ENCODE results near the gene PARP3. TPM values are rescaled to one million over a fixed set of nuclear protein-coding genes. Genes with fewer than 3 reads are reported as not detected.

Gene PARP3
- polyA plus RNA-seq, 1 experiment: 33.0 TPM

DNA sequence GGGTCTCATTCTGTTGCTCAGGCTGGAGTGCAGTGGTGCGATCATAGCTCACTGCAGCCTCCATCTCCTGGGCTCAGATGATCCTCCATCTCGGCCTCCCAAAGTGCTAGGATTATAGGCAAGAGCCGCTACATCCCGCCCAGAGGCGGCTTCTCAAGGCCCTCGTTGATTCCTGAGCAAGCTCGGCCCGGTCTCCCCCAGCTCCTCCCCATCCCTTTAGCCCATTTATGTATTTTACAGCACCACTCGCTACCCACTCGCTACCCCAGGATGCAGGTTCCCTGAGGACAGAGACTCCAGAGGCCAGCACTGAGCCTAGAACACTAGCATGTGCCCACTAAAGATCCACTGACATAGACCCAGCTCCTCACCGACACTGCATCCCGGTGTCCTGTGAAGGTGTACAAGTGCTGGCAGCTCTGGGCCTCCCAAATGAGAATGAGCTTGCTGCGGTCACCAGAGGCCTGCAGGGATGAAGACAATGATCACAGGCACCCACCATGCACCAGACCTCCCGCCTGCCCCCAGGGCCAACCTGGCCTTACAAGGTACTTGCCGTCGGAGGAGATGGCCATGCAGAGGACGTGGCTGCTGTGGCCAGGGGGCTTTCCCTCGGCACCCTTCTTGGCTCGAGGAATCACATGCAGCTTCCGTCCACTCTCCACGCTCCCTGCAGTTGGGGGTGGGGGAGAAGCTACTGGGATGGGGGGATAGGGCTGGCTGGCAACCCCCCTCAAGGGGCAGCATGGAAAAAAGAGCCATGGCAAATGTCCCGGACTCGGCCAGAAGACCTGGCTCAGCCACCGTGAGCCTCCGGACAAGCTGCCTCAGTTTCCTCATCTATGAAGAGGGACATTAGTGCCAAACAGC lies 6.0 kb upstream of the PARP3 start:
- Histone ChIP-seq H3K27me3 (ENCODE audit: control insufficient read depth, insufficient read depth, low read length) (no peaks in the 10 kb centered on the region), H3K4me3 (ENCODE audit: low read depth, low read length) (no peak overlapping the region), H3K36me3 (ENCODE audit: control insufficient read depth, insufficient read depth, low read length) (peaks cover 39% of the 10 kb centered on the region)
- ChIA-PET POLR2A (no interaction called here), CTCF (interaction anchor here (3.3 kb wide), 1 partner anchor 38 kb away, joined by 10 read pairs; the partner anchor contains the start of gene ABHD14B)
- no peak for DNase-seq (ENCODE audit: low read depth)
- TF ChIP-seq, protein P1, sequence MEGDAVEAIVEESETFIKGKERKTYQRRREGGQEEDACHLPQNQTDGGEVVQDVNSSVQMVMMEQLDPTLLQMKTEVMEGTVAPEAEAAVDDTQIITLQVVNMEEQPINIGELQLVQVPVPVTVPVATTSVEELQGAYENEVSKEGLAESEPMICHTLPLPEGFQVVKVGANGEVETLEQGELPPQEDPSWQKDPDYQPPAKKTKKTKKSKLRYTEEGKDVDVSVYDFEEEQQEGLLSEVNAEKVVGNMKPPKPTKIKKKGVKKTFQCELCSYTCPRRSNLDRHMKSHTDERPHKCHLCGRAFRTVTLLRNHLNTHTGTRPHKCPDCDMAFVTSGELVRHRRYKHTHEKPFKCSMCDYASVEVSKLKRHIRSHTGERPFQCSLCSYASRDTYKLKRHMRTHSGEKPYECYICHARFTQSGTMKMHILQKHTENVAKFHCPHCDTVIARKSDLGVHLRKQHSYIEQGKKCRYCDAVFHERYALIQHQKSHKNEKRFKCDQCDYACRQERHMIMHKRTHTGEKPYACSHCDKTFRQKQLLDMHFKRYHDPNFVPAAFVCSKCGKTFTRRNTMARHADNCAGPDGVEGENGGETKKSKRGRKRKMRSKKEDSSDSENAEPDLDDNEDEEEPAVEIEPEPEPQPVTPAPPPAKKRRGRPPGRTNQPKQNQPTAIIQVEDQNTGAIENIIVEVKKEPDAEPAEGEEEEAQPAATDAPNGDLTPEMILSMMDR (IDR thresholded peaks at IDR 0.05; ENCODE audit: insufficient read depth, low read depth, low read length): no peak

DNA sequence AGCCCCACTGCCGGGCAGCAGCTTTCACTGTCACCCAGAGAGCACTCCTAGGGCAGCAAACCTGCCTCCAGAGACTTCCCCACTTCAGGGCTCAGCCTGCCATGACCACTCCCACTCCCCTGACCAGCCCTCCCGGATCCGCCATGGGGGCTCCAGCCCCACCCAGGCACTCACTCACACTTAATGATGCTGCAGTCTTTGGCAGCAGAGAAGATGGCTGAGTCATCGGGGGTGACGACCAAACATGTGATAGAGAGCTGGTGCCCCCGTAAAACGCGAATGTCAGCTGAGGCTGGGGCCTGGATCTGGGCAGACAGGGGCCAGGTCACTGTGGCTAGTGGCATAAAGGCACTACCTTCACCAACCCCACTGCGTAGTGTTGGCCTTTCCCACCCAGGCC lies 5.1 kb upstream of the PARP3 start:
- Histone ChIP-seq H3K27me3 (ENCODE audit: control insufficient read depth, insufficient read depth, low read length) (no peaks in the 10 kb centered on the region), H3K36me3 (ENCODE audit: control insufficient read depth, insufficient read depth, low read length) (peaks cover 39% of the 10 kb centered on the region), H3K4me3 (ENCODE audit: low read depth, low read length) (no peak overlapping the region)
- POLR2A ChIA-PET: no interaction called here
- TF ChIP-seq, protein P1 (IDR thresholded peaks at IDR 0.05; ENCODE audit: insufficient read depth, low read depth, low read length): no peak
- DNase-seq (ENCODE audit: low read depth): no peak
- CTCF ChIA-PET: interaction anchor here (3.3 kb wide), 1 partner anchor 37 kb away, joined by 10 read pairs; the partner anchor contains the start of gene ABHD14B

DNA sequence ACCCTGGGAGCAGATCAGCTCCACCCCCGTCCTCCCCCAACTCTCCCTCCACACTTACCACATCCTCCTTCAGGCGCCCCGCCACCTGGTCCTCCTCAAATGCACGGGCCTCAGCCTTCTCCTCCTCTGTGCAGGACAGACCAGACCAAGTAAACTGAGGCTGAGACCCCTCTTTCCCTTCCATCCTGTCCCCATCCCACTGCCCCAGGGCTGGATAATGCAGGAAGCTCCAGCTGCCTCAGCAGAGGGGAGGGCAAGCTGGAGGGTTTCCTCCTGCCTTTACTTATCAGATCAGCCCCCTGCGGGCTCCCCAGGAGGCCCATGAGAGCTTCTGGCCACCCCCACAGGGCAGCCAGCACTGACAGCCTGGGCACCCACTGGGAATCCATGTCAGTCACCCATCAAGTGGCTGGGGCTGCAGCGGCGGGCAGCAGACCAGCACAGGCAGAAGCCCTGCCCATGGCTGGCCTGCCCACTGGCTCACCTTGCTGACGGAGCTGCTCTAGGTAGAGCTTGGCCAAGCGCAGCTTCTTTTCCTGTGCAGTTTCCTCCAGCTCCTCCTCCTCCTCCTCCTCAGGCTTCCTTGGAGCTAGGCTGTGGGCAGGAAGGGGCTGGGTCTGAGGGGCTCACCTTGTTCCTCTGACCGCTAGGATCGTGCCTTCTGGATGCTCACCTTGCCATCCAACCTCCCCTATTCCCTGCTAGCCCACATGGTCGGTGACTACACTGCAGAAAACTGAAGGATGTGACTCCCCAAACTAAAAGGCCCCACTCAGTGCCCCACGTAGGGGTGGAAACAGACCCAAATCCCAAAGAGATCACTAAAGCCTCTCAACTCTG lies 4.3 kb upstream of the PARP3 start:
- CTCF ChIA-PET: interaction anchor here (3.3 kb wide), 1 partner anchor 36 kb away, joined by 10 read pairs; the partner anchor contains the start of gene ABHD14B
- Histone ChIP-seq H3K36me3 (ENCODE audit: control insufficient read depth, insufficient read depth, low read length) (peaks cover 37% of the 10 kb centered on the region), H3K27me3 (ENCODE audit: control insufficient read depth, insufficient read depth, low read length) (no peaks in the 10 kb centered on the region), H3K4me3 (ENCODE audit: low read depth, low read length) (no peak overlapping the region)
- DNase-seq (ENCODE audit: low read depth): no peak
- TF ChIP-seq, protein P1 (IDR thresholded peaks at IDR 0.05; ENCODE audit: insufficient read depth, low read depth, low read length): no peak
- POLR2A ChIA-PET: no interaction called here

DNA sequence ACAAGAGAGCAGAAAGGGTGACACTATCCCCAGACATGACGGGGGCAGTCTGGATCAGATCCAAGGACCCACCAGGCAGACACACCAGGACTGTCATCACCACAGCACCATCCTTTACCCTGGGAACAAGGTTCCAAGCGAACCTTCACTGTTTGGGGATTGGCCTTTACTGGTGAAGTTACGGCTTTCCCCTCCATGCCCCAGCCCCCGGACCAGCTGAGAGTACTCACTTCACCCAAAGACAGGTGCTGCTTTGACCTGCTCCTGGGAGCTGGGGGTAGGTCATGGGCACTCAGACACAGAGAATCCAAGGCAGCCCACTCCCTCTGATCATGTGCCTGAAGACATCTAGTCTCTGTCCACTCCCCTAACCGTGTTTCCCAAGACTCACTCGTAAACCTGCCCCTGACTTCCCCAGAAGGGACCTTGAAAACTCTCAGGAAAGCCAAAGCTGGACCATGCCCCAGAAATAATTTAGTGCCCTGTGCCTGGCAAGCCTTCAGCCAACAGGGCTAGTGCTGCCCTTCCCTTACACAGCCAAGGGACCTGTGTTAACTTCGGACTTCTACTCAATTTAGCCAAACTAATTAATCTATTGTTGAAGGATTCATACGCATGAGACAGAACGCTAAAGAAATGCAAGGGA lies 3.3 kb upstream of the PARP3 start:
- ChIA-PET CTCF (interaction anchor here (0.9 kb wide), 1 partner anchor 35 kb away, joined by 3 read pairs; the partner anchor contains the start of gene ABHD14B), POLR2A (no interaction called here)
- Histone ChIP-seq H3K36me3 (ENCODE audit: control insufficient read depth, insufficient read depth, low read length) (peaks cover 30% of the 10 kb centered on the region), H3K27me3 (ENCODE audit: control insufficient read depth, insufficient read depth, low read length) (no peaks in the 10 kb centered on the region), H3K4me3 (ENCODE audit: low read depth, low read length) (no peak overlapping the region)
- TF ChIP-seq, protein P1 (IDR thresholded peaks at IDR 0.05; ENCODE audit: insufficient read depth, low read depth, low read length): no peak
- DNase-seq (ENCODE audit: low read depth): no peak

Data from BJ (cell line).